ENCODE data around the gene CORO2B.

GRCh38 chr15:68542348-68542747 is 36.4 kb upstream of the CORO2B start:
- no peak for TF ChIP-seq EZH2 (IDR thresholded peaks at IDR 0.05)
- no peak for TF ChIP-seq CTCF (IDR thresholded peaks at IDR 0.05)

All from neural progenitor cell (in vitro differentiated cells).